ENCODE measurements around the gene CHURC1.

DNA sequence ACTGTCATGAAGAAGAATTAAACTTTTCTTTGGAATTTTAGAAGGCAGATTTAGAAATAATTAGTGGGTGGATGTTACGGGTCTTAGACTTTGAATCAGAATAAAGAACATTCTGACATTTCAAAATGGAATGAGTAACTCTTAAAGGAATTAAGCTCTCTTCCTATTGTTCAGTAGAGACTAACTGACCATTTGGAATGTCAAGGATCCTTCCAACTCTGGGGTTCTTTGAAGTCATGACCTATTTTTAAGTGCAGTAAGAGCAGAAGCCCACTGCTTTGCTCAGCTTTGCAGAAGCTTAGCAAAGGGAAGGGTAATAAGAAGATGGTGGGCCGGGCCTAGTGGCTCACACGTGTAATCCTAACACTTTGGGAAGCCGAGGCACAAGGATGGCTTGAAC is 4.0 kb downstream of the CHURC1 start:
- TF ChIP-seq EZH2phosphoT487 (IDR thresholded peaks at IDR 0.05; ENCODE audit: insufficient read depth, low read depth) (no peak), EZH2 (IDR thresholded peaks at IDR 0.05; ENCODE audit: insufficient read depth, poor library complexity, severe bottlenecking) (no peak)

All from GM23248 (cell line).